Smooth muscle cell (in vitro differentiated cells): Measurements from ENCODE around the gene CKAP2L. TPM values are rescaled to one million over a fixed set of nuclear protein-coding genes. Genes with fewer than 3 reads are reported as not detected.

Experiments used
- DNase-seq: peaks from one replicate; lab custom pipeline; 2025; ENCODE audit not compliant: unreplicated experiment; lab: John Stamatoyannopoulos, UW
- H2AFZ ChIP-seq: fragments of 200-600 bp; sonication (generic); 2 replicates; pipeline ENCODE4 v1.6.0; 2016; ENCODE audit warnings: antibody characterized with exemption, low read depth, mild to moderate bottlenecking
- H3F3A ChIP-seq: fragments of 200-600 bp; sonication (generic); 2 replicates; pipeline ENCODE4 v1.6.0; 2017; ENCODE audit warnings: antibody characterized with exemption, low read depth
- H3K27ac ChIP-seq: fragments of 200-600 bp; sonication (generic); 2 replicates; pipeline ENCODE4 v1.5.1; 2016; ENCODE audit warnings: low read depth, mild to moderate bottlenecking
- H3K27me3 ChIP-seq: fragments of 200-600 bp; sonication (generic); 2 replicates; pipeline ENCODE4 v1.6.1; 2016; ENCODE audit warnings: low read depth, mild to moderate bottlenecking
- H3K36me3 ChIP-seq: fragments of 200-600 bp; sonication (generic); 2 replicates; pipeline ENCODE4 v1.5.1; 2016; ENCODE audit warnings: low read depth
- H3K4me1 ChIP-seq: fragments of 200-600 bp; sonication (generic); 2 replicates; pipeline ENCODE4 v1.5.1; 2016; ENCODE audit warnings: low read depth
- H3K4me2 ChIP-seq: fragments of 200-600 bp; sonication (generic); 2 replicates; pipeline ENCODE4 v1.6.0; 2016; ENCODE audit warnings: mild to moderate bottlenecking
- H3K4me3 ChIP-seq: fragments of 200-600 bp; sonication (generic); 2 replicates; pipeline ENCODE4 v1.5.1; 2016; ENCODE audit warnings: mild to moderate bottlenecking
- H3K79me2 ChIP-seq: fragments of 200-600 bp; sonication (generic); 2 replicates; pipeline ENCODE4 v1.6.0; 2016; ENCODE audit warnings: low read depth, mild to moderate bottlenecking
- H3K9ac ChIP-seq: fragments of 200-600 bp; sonication (generic); 2 replicates; pipeline ENCODE4 v1.6.0; 2016; ENCODE audit warnings: low read depth
- H3K9me3 ChIP-seq: fragments of 200-600 bp; sonication (generic); replicated peaks from 2 replicates; pipeline ENCODE4 v1.5.1; 2016; ENCODE audit warnings: low read depth
- H4K20me1 ChIP-seq: fragments of 200-600 bp; sonication (generic); 2 replicates; pipeline ENCODE4 v1.6.0; 2016; ENCODE audit warnings: low read depth
- WGBS: methylation state at CpG from one replicate; pipeline ENCODE4 v1.1.7; 2016; ENCODE audit warnings: low lambda C conversion rate; 5-methylcytosine and 5-hydroxymethylcytosine counted together
- polyA plus RNA-seq: library from polyadenylated mRNA; unstranded; fragments of >200 nt; fragmentation: Nextera tagmentation; extraction: Ambion mirVana; gene quantifications from 2 replicates; pipeline ENCODE4 v1.2.1, GENCODE V29; 2016
- total RNA-seq: library from RNA; depleted of rRNA; stranded (reverse); fragments of >200 nt; gene quantifications from 2 replicates; pipeline ENCODE4 v1.2.3, GENCODE V29; 2014
- TF ChIP-seq, protein P1 (sequence below): fragments of 200-600 bp; sonication (generic); IDR thresholded peaks from 2 replicates; pipeline ENCODE4 v1.5.1; 2017; ENCODE audit warnings: borderline replicate concordance, mild to moderate bottlenecking, antibody characterized with exemption; ENCODE audit not compliant: insufficient read depth, poor library complexity, severe bottlenecking

Gene CKAP2L
- total and polyA plus RNA-seq, 2 experiments from 2014 or later, result 6.6 to 16.7 TPM

DNA sequence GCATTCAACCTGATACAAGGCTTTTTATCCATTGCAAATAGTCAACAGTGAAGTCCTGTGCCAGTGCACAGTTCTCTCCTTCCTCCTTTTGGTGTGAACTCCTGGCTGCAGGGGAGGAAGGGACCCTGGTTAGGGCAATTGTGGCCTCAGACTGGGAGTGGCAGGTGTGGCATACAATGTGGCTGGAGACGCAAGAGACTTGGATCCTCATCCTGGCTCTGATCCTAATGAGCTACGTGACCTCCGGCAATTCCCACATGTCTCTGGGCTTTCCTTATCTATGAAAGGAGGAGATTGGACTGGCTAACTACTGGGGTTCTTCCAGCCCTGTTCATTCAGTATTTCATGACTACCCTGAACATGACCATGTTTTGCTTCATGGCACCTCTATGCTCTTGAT, 30.4 kb upstream of the CKAP2L start:
- TF ChIP-seq, protein P1, sequence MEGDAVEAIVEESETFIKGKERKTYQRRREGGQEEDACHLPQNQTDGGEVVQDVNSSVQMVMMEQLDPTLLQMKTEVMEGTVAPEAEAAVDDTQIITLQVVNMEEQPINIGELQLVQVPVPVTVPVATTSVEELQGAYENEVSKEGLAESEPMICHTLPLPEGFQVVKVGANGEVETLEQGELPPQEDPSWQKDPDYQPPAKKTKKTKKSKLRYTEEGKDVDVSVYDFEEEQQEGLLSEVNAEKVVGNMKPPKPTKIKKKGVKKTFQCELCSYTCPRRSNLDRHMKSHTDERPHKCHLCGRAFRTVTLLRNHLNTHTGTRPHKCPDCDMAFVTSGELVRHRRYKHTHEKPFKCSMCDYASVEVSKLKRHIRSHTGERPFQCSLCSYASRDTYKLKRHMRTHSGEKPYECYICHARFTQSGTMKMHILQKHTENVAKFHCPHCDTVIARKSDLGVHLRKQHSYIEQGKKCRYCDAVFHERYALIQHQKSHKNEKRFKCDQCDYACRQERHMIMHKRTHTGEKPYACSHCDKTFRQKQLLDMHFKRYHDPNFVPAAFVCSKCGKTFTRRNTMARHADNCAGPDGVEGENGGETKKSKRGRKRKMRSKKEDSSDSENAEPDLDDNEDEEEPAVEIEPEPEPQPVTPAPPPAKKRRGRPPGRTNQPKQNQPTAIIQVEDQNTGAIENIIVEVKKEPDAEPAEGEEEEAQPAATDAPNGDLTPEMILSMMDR, result no peak
- Histone ChIP-seq H3K4me3 (no peak overlapping the region), H3K27me3 (no peaks in the 10 kb centered on the region), H3K27ac (peak overlapping the region; percentile 94), H3K9me3 (no peaks in the 10 kb centered on the region), H4K20me1 (no peaks in the 10 kb centered on the region), H3K4me2 (peak overlapping the region; percentile 49), H2AFZ (no peak overlapping the region), H3F3A (peaks cover 15% of the 10 kb centered on the region), H3K9ac (no peak overlapping the region), H3K4me1 (peaks cover 5% of the 10 kb centered on the region), H3K79me2 (no peaks in the 10 kb centered on the region), H3K36me3 (no peaks in the 10 kb centered on the region)
- no peak for DNase-seq
- WGBS, result 56% methylated on average over 3 of the region's 3 CpGs

DNA sequence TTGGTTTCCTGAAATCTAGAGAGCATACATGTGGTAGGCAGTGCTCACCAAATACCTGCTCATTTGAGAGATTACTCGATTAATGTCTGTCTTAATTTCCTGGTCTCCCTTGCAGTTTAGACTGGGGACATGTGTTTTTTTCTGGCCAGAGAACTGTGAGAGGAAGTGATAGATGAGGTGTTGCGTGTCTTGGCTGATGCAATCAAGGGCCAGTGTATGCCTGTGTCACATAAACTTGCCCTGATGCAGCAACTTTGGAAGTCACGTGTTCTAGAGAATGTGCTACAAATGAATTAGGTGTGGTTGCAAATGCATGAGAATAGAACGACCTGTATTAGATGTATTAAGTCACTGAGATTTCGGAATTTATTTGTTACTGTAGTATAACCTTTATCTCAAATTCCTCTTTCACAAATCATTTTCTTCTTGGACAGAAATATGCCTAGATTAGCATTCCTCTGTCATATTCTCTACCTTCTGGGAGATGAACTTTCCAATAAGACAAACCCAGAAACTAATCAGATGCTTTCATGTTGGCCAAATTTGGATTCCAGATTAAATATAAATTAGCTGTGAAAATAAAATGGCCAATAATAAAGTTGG, 29.8 kb upstream of the CKAP2L start:
- no peaks in the 10 kb centered on the region for H3K9me3 ChIP-seq
- H3K4me2 ChIP-seq, result peak overlapping the region; percentile 49
- H3K79me2 ChIP-seq, result no peaks in the 10 kb centered on the region
- peak overlapping the region; percentile 74 for H2AFZ ChIP-seq
- WGBS, result 47% methylated on average over 5 of the region's 5 CpGs
- peaks cover 15% of the 10 kb centered on the region for H3F3A ChIP-seq
- H3K27ac ChIP-seq, result peak overlapping the region; percentile 94
- no peak for DNase-seq
- H3K4me1 ChIP-seq, result peaks cover 5% of the 10 kb centered on the region
- H3K36me3 ChIP-seq, result no peaks in the 10 kb centered on the region
- H3K9ac ChIP-seq, result peak overlapping the region; percentile 58
- H3K4me3 ChIP-seq, result no peak overlapping the region
- H3K27me3 ChIP-seq, result no peaks in the 10 kb centered on the region
- no peaks in the 10 kb centered on the region for H4K20me1 ChIP-seq
- TF ChIP-seq, protein P1, result no peak

DNA sequence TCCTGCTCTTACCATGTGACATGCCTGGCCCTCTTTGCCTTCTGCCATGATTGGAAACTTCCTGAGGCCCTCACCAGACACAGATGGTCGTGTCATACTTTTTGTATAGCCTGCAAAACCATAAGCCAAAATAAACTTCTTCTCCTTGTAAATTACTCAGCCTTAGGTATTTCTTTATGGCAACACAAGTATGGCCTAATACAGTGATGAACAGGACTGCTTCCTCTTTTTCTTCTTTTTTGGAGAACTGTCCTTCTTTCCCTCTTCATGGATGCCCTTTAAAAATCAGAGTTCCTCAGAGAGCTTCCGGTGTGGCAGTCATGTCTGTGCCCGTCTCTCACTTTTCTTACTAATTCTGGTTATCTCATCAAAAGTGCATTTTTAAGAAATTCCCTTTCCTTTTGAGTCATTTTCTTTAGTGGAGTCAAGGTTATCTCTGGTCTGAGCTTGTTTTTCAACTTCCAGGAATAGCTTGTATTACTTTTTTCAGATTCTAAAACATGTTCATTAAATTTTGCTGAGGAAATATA, 29.1 kb upstream of the CKAP2L start:
- H3K9ac ChIP-seq, result peak overlapping the region; percentile 58

More for the DNA sequence above, 29.1 kb upstream of the CKAP2L start:
- peak overlapping the region; percentile 74 for H2AFZ ChIP-seq
- TF ChIP-seq, protein P1, result no peak
- H3K4me2 ChIP-seq, result peak overlapping the region; percentile 49
- H3K27ac ChIP-seq, result peak overlapping the region; percentile 94
- H3K9me3 ChIP-seq, result no peaks in the 10 kb centered on the region
- no peak overlapping the region for H3K4me3 ChIP-seq
- WGBS, result 36% methylated on average over 3 of the region's 3 CpGs
- no peaks in the 10 kb centered on the region for H3K79me2 ChIP-seq
- H3K27me3 ChIP-seq, result no peaks in the 10 kb centered on the region
- H3K36me3 ChIP-seq, result no peaks in the 10 kb centered on the region
- no peak for DNase-seq
- H3K4me1 ChIP-seq, result peaks cover 5% of the 10 kb centered on the region
- no peaks in the 10 kb centered on the region for H4K20me1 ChIP-seq
- H3F3A ChIP-seq, result peaks cover 15% of the 10 kb centered on the region
